Upper lobe of right lung (tissue), 1 donor: ENCODE results near the gene POSTN. TPM values are rescaled to one million over a fixed set of nuclear protein-coding genes. Genes with fewer than 3 reads are reported as not detected.

ENCODE experiments used
- ATAC-seq: fragments of 200-7000 bp; cut with Tn5 transposase; one replicate; pipeline ENCODE4 v1.9.1; 2020; ENCODE audit warnings: mild to moderate bottlenecking, moderate library complexity
- DNase-seq: peaks from one replicate; pipeline ENCODE4 v3.0.0-alpha.2; 2020
- H3K27ac ChIP-seq: fragments of 200-600 bp; one replicate; pipeline ENCODE4 v1.8.0; 2022
- H3K27me3 ChIP-seq: fragments of 200-600 bp; one replicate; pipeline ENCODE4 v1.8.0; 2022; ENCODE audit warnings: mild to moderate bottlenecking
- H3K36me3 ChIP-seq: fragments of 200-600 bp; one replicate; pipeline ENCODE4 v1.8.0; 2022
- H3K4me1 ChIP-seq: fragments of 200-600 bp; one replicate; pipeline ENCODE4 v1.8.0; 2022
- H3K4me3 ChIP-seq: fragments of 200-600 bp; one replicate; pipeline ENCODE4 v1.8.0; 2022; ENCODE audit warnings: mild to moderate bottlenecking
- H3K9me3 ChIP-seq: fragments of 200-600 bp; one replicate; pipeline ENCODE4 v1.8.0; 2022
- CTCF ChIP-seq: fragments of 200-600 bp; IDR thresholded peaks from one replicate; pipeline ENCODE4 v1.8.0; 2022; ENCODE audit warnings: antibody characterized with exemption
- intact Hi-C: fragments of 100-400 bp; cut with DNase I; formaldehyde crosslinking; loops from one replicate; pipeline ENCODE4 v1.11.0; 2022
- total RNA-seq: library from RNA; stranded (reverse); fragmentation: NEBNext Ultra II Directional; extraction: Animal tissue kit (Norgen Biotek cat#: 25700); gene quantifications from one replicate; pipeline ENCODE4 v1.2.1, GENCODE V29; 2021
- donor health status: DM: no; HTN: yes; CAD: no; lungs with severe emphysema.

Gene POSTN
- total RNA-seq, 1 donor from 2014 or later, result 96.9 TPM

- no peak for TF ChIP-seq CTCF
- DNase-seq (no peak), ATAC-seq (no peak)
- Histone ChIP-seq H3K27ac (no peak overlapping the region), H3K27me3 (no peaks in the 10 kb centered on the region), H3K9me3 (no peaks in the 10 kb centered on the region), H3K4me1 (no peaks in the 10 kb centered on the region), H3K36me3 (no peaks in the 10 kb centered on the region), H3K4me3 (no peak overlapping the region)
- intact Hi-C loops, result no loop called here
Measured at GRCh38 chr13:37617173-37617572, 18.6 kb upstream of the POSTN start.

- no peak overlapping the region for H3K4me3 ChIP-seq
- ATAC-seq (no peak), DNase-seq (no peak)
- no peaks in the 10 kb centered on the region for H3K9me3 ChIP-seq
- H3K4me1 ChIP-seq, result no peaks in the 10 kb centered on the region
- H3K36me3 ChIP-seq, result no peaks in the 10 kb centered on the region
- H3K27me3 ChIP-seq, result no peaks in the 10 kb centered on the region
- intact Hi-C loops, result no loop called here
- no peak overlapping the region for H3K27ac ChIP-seq
- no peak for TF ChIP-seq CTCF
Measured at GRCh38 chr13:37616131-37616530, 17.6 kb upstream of the POSTN start.

GRCh38 chr13:37615276-37615675 lies 16.7 kb upstream of the POSTN start:
- no peak for DNase-seq
- no peaks in the 10 kb centered on the region for H3K9me3 ChIP-seq

DNA sequence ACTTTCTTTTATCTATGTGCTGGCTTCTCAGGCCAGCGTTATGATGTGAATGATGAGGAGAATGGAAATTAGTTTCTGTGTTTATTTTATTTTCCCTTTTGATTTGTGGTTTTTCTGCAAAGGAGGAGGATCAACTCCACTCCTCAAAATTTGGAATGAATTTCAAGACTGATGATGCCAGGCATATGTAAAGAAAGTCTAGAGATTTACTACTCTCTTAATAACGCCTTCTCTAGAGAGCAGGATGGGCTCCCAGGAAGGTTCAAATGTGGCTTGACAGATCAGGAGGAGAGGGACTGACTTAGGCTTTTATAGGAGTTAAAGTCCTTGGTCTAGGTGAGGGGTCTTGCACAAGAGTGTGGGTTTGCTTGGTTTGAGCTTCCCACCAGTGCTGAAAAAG lies 15.1 kb upstream of the POSTN start:
- H3K27me3 ChIP-seq, result no peaks in the 10 kb centered on the region
- no peaks in the 10 kb centered on the region for H3K4me1 ChIP-seq
- no peaks in the 10 kb centered on the region for H3K36me3 ChIP-seq
- H3K27ac ChIP-seq, result no peak overlapping the region
- no peak for TF ChIP-seq CTCF
- ATAC-seq (no peak), DNase-seq (no peak)
- no peaks in the 10 kb centered on the region for H3K9me3 ChIP-seq
- intact Hi-C loops, result loop anchor here (5.0 kb wide), 1 partner anchor 1854 kb away; no protein-coding TSS in a partner anchor
- no peak overlapping the region for H3K4me3 ChIP-seq

More at GRCh38 chr13:37615276-37615675, 16.7 kb upstream of the POSTN start:
- Histone ChIP-seq H3K27me3 (no peaks in the 10 kb centered on the region), H3K4me1 (no peaks in the 10 kb centered on the region), H3K27ac (no peak overlapping the region), H3K4me3 (no peak overlapping the region), H3K36me3 (no peaks in the 10 kb centered on the region)
- intact Hi-C loops, result no loop called here
- TF ChIP-seq CTCF, result no peak
- no peak for ATAC-seq

- TF ChIP-seq CTCF, result no peak
- intact Hi-C loops, result loop anchor here (5.0 kb wide), 1 partner anchor 1854 kb away; no protein-coding TSS in a partner anchor
- Histone ChIP-seq H3K4me1 (no peaks in the 10 kb centered on the region), H3K9me3 (no peaks in the 10 kb centered on the region), H3K36me3 (no peaks in the 10 kb centered on the region), H3K4me3 (no peak overlapping the region), H3K27me3 (no peaks in the 10 kb centered on the region), H3K27ac (no peak overlapping the region)
- no peak for ATAC-seq
- DNase-seq, result no peak
Measured at GRCh38 chr13:37613236-37613635, 14.7 kb upstream of the POSTN start.

DNA sequence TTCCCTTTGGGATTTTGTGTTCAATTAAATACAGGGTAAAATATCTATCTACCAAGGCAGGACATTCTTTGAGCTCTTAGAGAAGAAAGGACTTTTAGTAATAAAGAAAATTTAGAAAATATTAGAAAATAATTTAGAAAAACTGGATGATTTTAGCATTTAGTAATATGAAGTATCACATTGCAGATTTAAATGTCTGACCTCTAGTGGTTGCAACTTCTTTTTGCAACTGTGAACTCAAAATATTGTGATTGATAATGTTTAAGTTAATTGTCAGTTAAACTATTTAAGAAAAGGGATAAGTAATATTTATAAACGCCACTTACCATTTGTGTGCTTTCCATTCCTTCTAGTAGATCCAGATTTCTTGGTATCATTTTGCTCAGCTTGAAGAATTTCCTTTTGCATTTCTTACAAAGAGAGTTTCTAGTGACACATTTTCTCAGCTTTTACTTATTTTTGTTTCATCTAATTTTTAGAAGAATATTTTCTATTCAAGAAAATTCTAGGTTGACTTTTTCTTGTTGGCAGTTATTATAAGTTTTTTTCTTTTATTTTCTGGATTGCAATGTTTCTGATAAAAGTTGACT lies 10.3 kb upstream of the POSTN start:
- ATAC-seq, result no peak

More for the DNA sequence above, 10.3 kb upstream of the POSTN start:
- no peak overlapping the region for H3K27ac ChIP-seq
- intact Hi-C loops, result no loop called here
- DNase-seq, result no peak
- no peaks in the 10 kb centered on the region for H3K4me1 ChIP-seq
- H3K27me3 ChIP-seq, result no peaks in the 10 kb centered on the region
- H3K36me3 ChIP-seq, result no peaks in the 10 kb centered on the region
- H3K9me3 ChIP-seq, result no peaks in the 10 kb centered on the region
- TF ChIP-seq CTCF, result peak; percentile 35
- no peak overlapping the region for H3K4me3 ChIP-seq
